ENCODE measurements around the gene SORT1.
A peak's percentile ranks its signal among the peaks of the same experiment; 100 is the strongest.
"Not testable (repeated sequence)": the region's sequence is repeated elsewhere in the genome, so short reads cannot be mapped to it uniquely, and the experiment has no call there.

SORT1 gene

DNA sequence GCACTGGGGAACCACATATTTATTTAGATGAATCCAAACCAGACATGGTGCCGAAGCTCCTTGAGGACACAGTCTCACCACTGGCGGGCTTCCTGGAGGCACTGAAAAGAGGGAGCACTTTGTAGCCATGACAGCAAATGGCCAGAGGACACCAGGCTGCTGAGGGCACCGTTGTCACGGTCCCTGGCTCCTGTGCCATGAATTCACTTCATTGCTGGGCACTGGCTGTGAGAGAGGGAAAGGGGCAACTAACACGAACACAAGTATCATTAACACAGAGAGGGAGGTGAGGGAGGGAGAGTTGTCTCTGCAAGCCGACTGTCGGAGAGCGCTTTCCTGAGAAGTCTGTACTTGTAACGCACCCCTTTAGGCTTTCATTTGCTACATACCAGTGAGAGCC, 105.4 kb downstream of the SORT1 start:
- no peak for DNase-seq

DNA sequence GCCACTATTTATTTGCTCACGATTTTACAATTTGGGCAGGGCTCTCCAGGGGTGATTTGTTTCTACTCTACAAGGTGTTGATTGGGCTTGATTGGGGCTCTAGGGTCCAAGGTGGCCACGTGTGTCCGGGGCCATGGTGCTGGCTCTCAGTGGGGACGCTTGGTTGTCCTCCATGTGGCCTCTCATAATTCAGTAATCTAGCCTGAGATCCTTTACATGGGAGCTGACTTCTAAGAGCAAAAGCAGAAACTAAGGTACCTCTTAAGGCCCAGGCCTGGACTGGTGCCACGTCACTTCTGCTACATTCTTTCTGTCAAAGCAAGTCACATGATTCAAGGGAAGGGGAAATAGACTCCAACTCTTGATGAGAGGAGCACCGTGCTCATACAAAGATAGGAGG, 106.7 kb downstream of the SORT1 start:
- no peak for DNase-seq

DNA sequence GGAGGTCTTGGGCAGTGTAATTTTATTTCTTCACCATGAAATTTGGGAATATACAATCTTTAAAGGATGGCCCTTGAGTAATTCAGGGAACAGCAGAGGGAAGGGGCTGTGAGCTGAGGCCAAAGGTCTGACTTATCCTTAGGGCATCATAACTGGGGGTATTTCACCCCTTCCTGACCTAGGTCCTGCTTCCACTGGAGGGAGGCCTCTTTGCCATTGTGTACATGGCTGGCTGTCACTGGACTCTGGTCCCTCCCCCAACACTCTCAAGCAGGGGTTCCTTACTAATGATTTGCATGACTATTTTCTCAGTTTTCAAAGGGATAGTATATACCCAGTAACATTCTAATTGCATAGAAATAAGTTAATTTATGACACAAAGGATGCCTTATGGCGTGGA, 107.6 kb downstream of the SORT1 start:
- DNase-seq, result no peak

DNA sequence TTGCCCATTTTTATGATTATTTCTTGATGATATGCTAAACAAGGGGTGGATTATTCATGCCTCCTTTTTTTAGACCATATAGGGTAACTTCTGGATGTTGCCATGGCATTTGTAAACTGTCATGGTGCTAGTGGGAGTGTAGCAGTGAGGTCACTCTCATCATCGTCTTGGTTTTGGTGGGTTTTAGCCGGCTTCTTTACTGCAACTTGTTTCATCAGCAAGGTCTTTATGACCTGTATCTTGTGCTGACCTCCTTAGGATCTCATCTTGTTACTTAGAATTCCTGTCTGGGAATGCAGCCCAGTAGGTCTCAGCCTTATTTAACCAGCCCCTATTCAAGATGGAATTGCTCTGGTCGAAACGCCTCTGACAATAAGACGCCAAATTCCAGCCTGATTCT, 111.0 kb downstream of the SORT1 start:
- not testable (repeated sequence) for DNase-seq

GRCh38 chr1:109283748-109284600, 113.7 kb downstream of the SORT1 start:
- no peak for DNase-seq

DNA sequence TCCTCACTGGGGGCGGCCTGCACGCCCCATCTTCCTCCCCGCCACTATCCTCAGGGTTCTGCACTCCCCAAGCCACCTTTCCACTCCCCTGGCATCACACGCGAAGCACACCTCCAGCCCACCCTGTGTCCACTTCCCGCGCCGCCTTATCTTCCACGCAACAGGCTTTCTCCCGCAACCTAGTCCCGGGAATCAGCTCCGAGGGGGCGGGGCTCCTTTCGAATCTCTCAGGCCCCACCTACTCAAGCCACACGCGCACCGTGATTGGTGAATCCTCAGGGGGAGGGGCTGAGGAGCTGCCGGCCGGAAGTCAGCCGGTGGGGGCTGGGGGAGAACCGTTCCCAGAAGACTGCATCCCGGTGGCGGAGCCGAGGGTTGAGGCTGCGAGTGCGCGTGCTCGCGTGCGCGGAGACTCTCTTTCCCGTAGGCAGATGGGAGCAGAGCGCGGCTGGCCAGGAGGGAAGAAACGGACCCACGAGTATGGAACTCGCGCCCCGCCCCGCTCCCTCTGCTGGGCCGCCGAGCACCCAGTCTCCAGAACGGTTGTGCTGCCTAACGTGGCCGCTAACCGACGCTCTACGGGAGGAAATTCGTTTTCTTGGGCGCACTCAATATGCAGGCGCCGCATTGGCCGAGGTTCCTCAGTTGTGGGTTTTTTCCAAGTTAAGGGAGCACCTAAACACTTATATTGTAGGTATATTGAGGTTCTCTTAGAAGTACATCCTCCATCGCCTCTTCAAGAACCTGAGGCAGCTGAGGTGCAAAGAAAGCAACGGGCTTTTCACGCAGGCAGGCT, 114.6 kb downstream of the SORT1 start, which contains the start of gene PSRC1:
PSRC1 (minus strand) TSS at position 194 of the 796 bp plus-strand sequence.
- DNase-seq, result peak; percentile 97

DNA sequence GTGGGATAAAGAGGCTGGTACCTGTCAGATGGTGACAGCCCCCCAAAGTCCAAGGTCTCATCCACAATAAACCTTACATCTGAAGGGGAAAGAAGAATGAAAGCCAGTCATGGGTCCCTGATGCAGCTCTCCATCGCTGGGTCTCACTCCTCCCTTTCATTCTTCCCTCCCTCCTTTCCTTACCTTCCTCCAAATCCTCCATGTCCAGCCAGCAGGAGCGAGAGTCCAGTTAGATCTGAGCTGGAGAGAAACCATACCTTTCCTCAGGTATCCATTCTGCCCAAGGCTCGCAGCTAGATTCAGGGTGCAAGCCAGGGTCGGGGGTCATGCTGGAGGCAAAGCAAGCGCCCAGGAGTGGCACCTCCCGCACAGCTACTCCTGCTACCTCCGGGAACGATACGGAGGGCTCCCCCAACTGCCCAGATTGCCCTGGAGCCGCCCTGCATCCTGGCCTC, 115.2 kb downstream of the SORT1 start:
- DNase-seq, result no peak

- DNase-seq, result no peak
Measured at GRCh38 chr1:109281680-109282496, 115.8 kb downstream of the SORT1 start.

GRCh38 chr1:109280862-109281261, 116.9 kb downstream of the SORT1 start:
- DNase-seq, result no peak

DNA sequence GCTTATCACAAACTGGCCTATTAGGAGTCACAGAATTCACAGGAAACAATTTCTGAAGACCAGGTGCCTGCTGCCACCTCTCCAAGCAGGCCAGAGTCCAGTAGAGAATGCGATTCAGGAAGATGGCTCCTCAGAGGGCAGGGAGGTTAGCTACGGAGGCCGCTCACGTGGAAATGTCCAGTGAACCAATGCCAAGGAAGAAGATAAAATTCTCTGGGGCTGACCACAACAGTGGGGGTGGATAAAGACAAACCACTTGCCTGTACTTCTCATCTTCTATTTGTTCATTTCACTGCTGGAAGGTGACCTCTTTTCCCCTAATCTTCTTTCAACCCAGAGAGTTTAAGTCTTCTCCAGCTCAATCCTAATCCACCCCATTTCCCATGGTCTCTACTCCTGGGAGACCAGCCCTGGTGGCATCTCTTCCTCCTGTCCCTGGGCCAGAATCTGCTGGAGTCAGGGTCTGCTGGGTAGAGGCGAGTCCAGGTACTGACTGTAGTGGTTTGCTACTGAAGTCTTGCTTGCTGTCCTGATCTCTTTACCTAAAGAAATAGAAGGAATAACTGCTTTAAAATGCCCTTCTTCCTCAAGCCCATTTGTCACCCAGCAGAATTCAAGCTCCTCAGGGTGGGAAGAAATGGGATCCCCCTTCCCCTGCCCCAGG, 118.0 kb downstream of the SORT1 start:
- DNase-seq, result no peak

GRCh38 chr1:109277434-109278204, 120.1 kb downstream of the SORT1 start:
- DNase-seq, result peak; percentile 73

DNA sequence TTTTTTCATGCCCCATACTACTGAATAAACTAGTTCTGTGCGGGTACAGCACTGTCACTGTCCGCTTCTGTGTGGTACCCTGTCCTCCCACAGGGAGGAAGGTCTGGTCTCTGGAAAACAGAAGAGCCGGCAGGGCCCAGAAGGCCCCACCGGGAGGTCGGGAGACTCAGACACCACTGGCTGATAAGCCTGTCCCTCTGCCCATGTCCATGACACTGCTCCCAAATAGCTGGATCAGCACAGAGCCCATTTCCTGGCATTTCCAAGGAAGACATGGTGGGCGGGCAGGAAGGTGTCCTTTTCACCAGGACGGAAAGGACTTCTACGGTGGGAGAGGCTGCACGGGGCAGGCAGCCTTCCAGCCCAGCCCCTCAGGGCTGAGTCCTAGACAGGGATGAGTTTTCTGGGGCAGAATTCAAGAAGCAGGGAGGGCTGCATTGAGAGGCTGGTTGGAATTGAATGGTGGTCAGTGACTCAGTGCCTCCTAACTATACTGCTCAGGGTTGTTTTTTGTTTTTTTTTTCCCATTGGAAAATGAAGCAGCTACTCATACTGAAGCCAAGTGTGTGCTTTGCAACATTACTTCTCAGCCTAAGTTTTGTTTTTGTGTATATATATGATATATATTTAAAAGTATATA, 121.9 kb downstream of the SORT1 start:
- DNase-seq, result peak; percentile 31

- DNase-seq, result no peak
Measured at GRCh38 chr1:109274533-109275476, 122.9 kb downstream of the SORT1 start.

DNA sequence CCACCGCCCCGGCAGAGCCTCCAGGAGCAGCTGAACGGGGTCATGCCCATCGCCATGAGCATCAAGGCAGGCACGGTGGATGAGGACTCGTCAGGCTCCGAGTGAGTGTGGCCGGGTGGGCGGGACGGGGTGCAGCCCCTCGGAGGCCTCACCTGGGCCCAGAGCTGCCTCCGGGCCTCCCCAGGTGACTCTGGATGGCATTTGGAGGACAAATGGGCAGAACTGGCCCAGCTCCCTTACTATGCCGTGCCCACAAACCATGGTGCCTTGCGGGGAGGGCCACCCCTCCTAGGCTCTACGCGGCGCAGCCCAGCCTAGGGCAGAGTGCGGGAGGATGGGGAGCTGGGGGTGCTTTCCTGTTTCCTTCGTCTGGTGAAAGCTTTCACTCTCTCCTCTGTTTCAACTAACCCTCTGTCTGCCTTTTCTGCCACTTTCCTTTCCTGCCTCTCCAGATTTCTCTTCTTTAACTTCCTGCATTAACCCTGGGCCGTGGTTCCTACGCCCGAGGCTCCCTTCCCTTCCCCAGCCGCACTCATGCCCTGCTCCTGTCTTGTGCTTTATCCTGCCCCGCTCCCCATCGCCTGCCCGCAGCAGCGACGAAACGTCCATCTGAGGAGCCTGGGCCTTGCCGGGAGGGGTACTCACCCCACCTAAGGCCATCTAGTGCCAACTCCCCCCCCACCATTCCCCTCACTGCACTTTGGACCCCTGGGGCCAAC, 124.0 kb downstream of the SORT1 start:
- DNase-seq, result no peak

DNA sequence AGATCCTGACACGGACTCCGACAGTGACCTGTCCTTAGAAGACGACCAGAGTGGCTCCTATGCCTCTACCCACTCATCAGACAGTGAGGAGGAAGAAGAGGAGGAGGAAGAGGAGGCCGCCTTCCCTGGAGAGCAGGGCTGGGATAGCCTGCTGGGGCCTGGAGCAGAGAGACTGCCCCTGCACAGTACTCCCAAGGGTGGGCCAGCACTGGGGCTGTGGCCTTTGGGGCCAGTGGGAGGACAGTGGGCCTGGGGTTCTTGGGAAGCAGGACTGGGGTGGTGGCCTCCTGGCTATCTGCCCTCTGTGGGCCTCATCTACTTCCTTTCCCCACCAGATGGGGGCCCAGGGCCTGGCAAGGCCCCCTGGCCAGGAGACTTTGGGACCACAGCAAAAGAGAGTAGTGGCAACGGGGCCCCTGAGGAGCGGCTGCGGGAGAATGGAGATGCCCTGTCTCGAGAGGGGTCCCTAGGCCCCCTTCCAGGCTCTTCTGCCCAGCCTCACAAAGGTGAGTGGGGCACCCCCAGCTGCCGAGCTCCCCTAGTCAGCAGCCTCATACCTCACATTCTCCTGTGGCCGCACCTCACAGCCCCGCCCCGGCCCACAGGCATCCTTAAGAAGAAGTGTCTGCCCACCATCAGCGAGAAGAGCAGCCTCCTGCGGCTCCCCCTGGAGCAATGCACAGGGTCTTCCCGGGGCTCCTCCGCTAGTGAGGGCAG, 124.7 kb downstream of the SORT1 start:
- DNase-seq, result peak; percentile 18

GRCh38 chr1:109272021-109272799, 125.5 kb downstream of the SORT1 start:
- DNase-seq, result peak; percentile 58

GRCh38 chr1:109271458-109271857, 126.3 kb downstream of the SORT1 start:
- DNase-seq, result peak; percentile 14
